OCI-LY7 (cell line): Measurements from ENCODE around the gene TPRKB.
"Not testable (repeated sequence)": the region's sequence is repeated elsewhere in the genome, so short reads cannot be mapped to it uniquely, and the experiment has no call there.

ENCODE experiments used
- EZH2phosphoT487 ChIP-seq: fragments of 200-600 bp; sonication (generic); IDR thresholded peaks from 2 replicates; pipeline ENCODE4 v1.6.1; 2018; ENCODE audit warnings: low read depth, borderline replicate concordance, mild to moderate bottlenecking, mixed run types, antibody characterized with exemption, low read length, moderate library complexity, mixed read lengths
- TF ChIP-seq, protein P1 (sequence below): fragments of 200-600 bp; sonication (generic); conservative IDR thresholded peaks from 2 replicates; pipeline ENCODE4 v1.5.1; 2014; ENCODE audit warnings: mild to moderate bottlenecking, antibody characterized with exemption, low read length, moderate library complexity, mixed read lengths

DNA sequence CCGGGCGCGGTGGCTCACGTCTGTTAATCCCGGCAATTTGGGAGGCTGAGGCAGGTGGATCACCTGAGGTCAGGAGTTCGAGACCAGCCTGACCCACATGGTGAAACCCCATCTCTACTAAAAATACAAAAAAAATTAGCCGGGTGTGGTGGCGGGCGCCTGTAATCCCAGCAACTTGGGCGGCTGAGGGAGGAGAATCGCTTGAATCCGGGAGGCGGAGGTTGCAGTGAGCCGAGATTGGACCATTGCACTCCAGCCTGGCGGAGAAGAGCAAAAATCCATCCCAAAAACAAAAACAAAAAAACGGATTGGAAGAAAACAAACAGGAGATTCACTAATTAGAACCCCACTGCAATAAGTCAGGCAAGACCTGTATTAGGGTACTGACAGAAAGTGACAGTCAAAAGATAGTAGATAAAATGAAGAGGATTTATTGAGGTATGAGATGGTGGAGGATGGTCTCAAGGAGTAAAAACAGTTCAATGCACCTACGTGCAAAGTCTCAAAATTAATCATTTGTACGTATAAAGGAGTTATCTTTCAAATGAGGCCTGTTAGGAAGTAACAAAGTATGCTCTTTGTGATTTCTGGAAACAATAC is 41.8 kb upstream of the TPRKB start:
- TF ChIP-seq, protein P1, sequence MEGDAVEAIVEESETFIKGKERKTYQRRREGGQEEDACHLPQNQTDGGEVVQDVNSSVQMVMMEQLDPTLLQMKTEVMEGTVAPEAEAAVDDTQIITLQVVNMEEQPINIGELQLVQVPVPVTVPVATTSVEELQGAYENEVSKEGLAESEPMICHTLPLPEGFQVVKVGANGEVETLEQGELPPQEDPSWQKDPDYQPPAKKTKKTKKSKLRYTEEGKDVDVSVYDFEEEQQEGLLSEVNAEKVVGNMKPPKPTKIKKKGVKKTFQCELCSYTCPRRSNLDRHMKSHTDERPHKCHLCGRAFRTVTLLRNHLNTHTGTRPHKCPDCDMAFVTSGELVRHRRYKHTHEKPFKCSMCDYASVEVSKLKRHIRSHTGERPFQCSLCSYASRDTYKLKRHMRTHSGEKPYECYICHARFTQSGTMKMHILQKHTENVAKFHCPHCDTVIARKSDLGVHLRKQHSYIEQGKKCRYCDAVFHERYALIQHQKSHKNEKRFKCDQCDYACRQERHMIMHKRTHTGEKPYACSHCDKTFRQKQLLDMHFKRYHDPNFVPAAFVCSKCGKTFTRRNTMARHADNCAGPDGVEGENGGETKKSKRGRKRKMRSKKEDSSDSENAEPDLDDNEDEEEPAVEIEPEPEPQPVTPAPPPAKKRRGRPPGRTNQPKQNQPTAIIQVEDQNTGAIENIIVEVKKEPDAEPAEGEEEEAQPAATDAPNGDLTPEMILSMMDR, result not testable (repeated sequence)
- TF ChIP-seq EZH2phosphoT487, result not testable (repeated sequence)
